Body of pancreas (tissue), 4 donors: ENCODE results near the gene BANP.
"Not testable (repeated sequence)": the region's sequence is repeated elsewhere in the genome, so short reads cannot be mapped to it uniquely, and the experiment has no call there.

Experiments used
- CTCF ChIP-seq, 7 experiments: fragments of 450-650 bp in 4 of 7; fragments of 200-600 bp in 3 of 7; sonication (generic) in 3 of 7; IDR thresholded peaks; one replicate each; pipeline ENCODE4 v1.5.1; 2016 to 2019; ENCODE audit warnings: antibody characterized with exemption in 7 of 7
- POLR2A ChIP-seq, 3 donors: fragments of 450-650 bp; IDR thresholded peaks; one replicate each; pipeline ENCODE4 v1.6.1; 2016; ENCODE audit warnings: antibody characterized with exemption in 3 of 3, mild to moderate bottlenecking in 2 of 3

- TF ChIP-seq CTCF (IDR thresholded peaks at IDR 0.05) = peak in 4 of 7 experiments; percentile 10 to 31 (median 18)
- not testable (repeated sequence) for TF ChIP-seq POLR2A (IDR thresholded peaks at IDR 0.05)
Observed at GRCh38 chr16:87983072-87983736, 32.0 kb downstream of the BANP start.
